ENCODE measurements around the gene SEC22C.
"Not testable (repeated sequence)": the region's sequence is repeated elsewhere in the genome, so short reads cannot be mapped to it uniquely, and the experiment has no call there.

SEC22C gene

GRCh38 chr3:42581709-42582473 lies at the start of gene SEC22C:
Gene SEC22C, minus strand, starts transcription at chr3:42581967. Its CDS starts 12,921 bp downstream, at chr3:42569046.
- peak; percentile 97 for DNase-seq

- DNase-seq, result peak; percentile 2
Measured at GRCh38 chr3:42613462-42613861, 31.7 kb upstream of the SEC22C start.

- DNase-seq, result no peak
Measured at GRCh38 chr3:42612928-42613327, 31.2 kb upstream of the SEC22C start.

- DNase-seq, result no peak
Measured at GRCh38 chr3:42612217-42612616, 30.4 kb upstream of the SEC22C start.

- DNase-seq, result no peak
Measured at GRCh38 chr3:42610976-42611375, 29.2 kb upstream of the SEC22C start.

GRCh38 chr3:42608581-42608980 lies 26.8 kb upstream of the SEC22C start:
- no peak for DNase-seq

GRCh38 chr3:42605546-42606173 lies 23.9 kb upstream of the SEC22C start:
- peak; percentile 65 for DNase-seq

- DNase-seq, result no peak
Measured at GRCh38 chr3:42602961-42603360, 21.2 kb upstream of the SEC22C start.

- DNase-seq, result no peak
Measured at GRCh38 chr3:42601896-42602581, 20.3 kb upstream of the SEC22C start.

- peak; percentile 75 for DNase-seq
Measured at GRCh38 chr3:42600958-42601675, 19.4 kb upstream of the SEC22C start.

GRCh38 chr3:42600111-42600957 lies 18.6 kb upstream of the SEC22C start, which contains the start of gene NKTR:
Gene NKTR, plus strand, starts transcription at chr3:42600686. Its CDS starts 321 bp downstream, at chr3:42601007.
- DNase-seq, result peak; percentile 99

- not testable (repeated sequence) for DNase-seq
Measured at GRCh38 chr3:42597098-42597497, 15.3 kb upstream of the SEC22C start.

GRCh38 chr3:42595682-42596081 lies 13.9 kb upstream of the SEC22C start:
- no peak for DNase-seq

- no peak for DNase-seq
Measured at GRCh38 chr3:42593635-42594034, 11.9 kb upstream of the SEC22C start.

- peak; percentile 41 for DNase-seq
Measured at GRCh38 chr3:42591811-42592210, 10.0 kb upstream of the SEC22C start.

- DNase-seq, result peak; percentile 41
Measured at GRCh38 chr3:42590989-42591756, 9.4 kb upstream of the SEC22C start.

- DNase-seq, result peak; percentile 42
Measured at GRCh38 chr3:42589382-42590109, 7.8 kb upstream of the SEC22C start.

GRCh38 chr3:42588625-42589024 lies 6.9 kb upstream of the SEC22C start:
- no peak for DNase-seq

GRCh38 chr3:42582474-42583070 lies 805 bp upstream of the SEC22C start:
- DNase-seq, result peak; percentile 41

- DNase-seq, result peak; percentile 79
Measured at GRCh38 chr3:42581400-42581708, 413 bp downstream of the SEC22C start.

All from NCI-H82 (cell line).